Thyroid gland (tissue), 4 donors: ENCODE data around the gene SAT2. TPM values are rescaled to one million over a fixed set of nuclear protein-coding genes. Genes with fewer than 3 reads are reported as not detected.

Source experiments
- DNase-seq, 2 donors: peaks; one replicate each; pipeline ENCODE4 v3.0.0-alpha.2; 2019
- H3K27ac ChIP-seq, 3 donors: fragments of 200-600 bp; sonication (generic); 1 replicate in 2 of 3; 2 replicates in 1 of 3; pipeline ENCODE4 v1.5.1; 2016 to 2019; ENCODE audit warnings: mild to moderate bottlenecking in 1 of 3, moderate library complexity in 1 of 3
- H3K27me3 ChIP-seq: fragments of 200-600 bp; sonication (generic); one replicate; pipeline ENCODE4 v1.5.1; 2019
- H3K36me3 ChIP-seq, 2 donors: fragments of 200-600 bp; sonication (generic); one replicate each; pipeline ENCODE4 v1.5.1; 2016 to 2019
- H3K4me1 ChIP-seq, 2 donors: fragments of 200-600 bp; sonication (generic); one replicate each; pipeline ENCODE4 v1.5.1; 2017 to 2019
- H3K4me3 ChIP-seq, 3 donors: fragments of 200-600 bp; sonication (generic); replicated peaks in 1 of 3; 1 replicate in 2 of 3; 2 replicates in 1 of 3; pipeline ENCODE4 v1.5.1; 2016; ENCODE audit warnings: mild to moderate bottlenecking in 1 of 3
- H3K9me3 ChIP-seq: fragments of 200-600 bp; sonication (generic); one replicate; pipeline ENCODE4 v1.5.1; 2017
- CTCF ChIP-seq, 6 experiments: fragments of 200-600 bp in 3 of 6; fragments of 450-650 bp in 3 of 6; sonication (generic) in 3 of 6; IDR thresholded peaks; one replicate each; pipeline ENCODE4 v1.5.1; 2016 to 2019; ENCODE audit warnings: antibody characterized with exemption in 6 of 6, mild to moderate bottlenecking in 2 of 6, inconsistent platforms in 1 of 6, moderate library complexity in 1 of 6
- POLR2A ChIP-seq, 2 donors: fragments of 450-650 bp; IDR thresholded peaks; one replicate each; pipeline ENCODE4 v1.6.1; 2017; ENCODE audit warnings: antibody characterized with exemption in 2 of 2, mild to moderate bottlenecking in 2 of 2, moderate library complexity in 1 of 2
- WGBS, 2 donors: methylation state at CpG; one replicate each; pipeline ENCODE4 v1.1.5; 2017; 5-methylcytosine and 5-hydroxymethylcytosine counted together
- intact Hi-C: fragments of 100-400 bp; cut with DNase I; formaldehyde crosslinking; loops from one replicate; pipeline ENCODE4 v1.15.1; 2023
- total RNA-seq, 4 donors: library from RNA; depleted of rRNA; stranded (reverse); fragments of >200 nt; gene quantifications; one replicate each; pipeline ENCODE4 v1.2.3, GENCODE V29; 2016

SAT2 gene
- total RNA-seq, 4 donors from 2014 or later, result 59.5 to 74.2 (median 61.9) TPM

GRCh38 chr17:7593296-7593695, 34.3 kb downstream of the SAT2 start:
- H3K9me3 ChIP-seq, result no peaks in the 10 kb centered on the region
- no peaks in the 10 kb centered on the region for H3K27me3 ChIP-seq
- no peak overlapping the region for H3K4me3 ChIP-seq
- no peak for TF ChIP-seq POLR2A (IDR thresholded peaks at IDR 0.05)
- no peak for TF ChIP-seq CTCF (IDR thresholded peaks at IDR 0.05)
- peaks cover 63 to 65% of the 10 kb centered on the region in 2 donors for H3K36me3 ChIP-seq
- H3K4me1 ChIP-seq, result peaks cover 10 to 14% of the 10 kb centered on the region in 2 donors
- no peak overlapping the region for H3K27ac ChIP-seq
- WGBS, 2 donors, result 87 to 89% methylated on average over 12 of the region's 12 CpGs
- intact Hi-C loops, result no loop called here
- DNase-seq, result no peak

- TF ChIP-seq POLR2A (IDR thresholded peaks at IDR 0.05) (no peak), CTCF (IDR thresholded peaks at IDR 0.05) (no peak)
- H3K27me3 ChIP-seq, result no peaks in the 10 kb centered on the region
- WGBS, 2 donors, result 93 to 96% methylated on average over 22 to 23 of the region's 23 CpGs
- H3K27ac ChIP-seq, result no peak overlapping the region
- peaks cover 60 to 64% of the 10 kb centered on the region in 2 donors for H3K36me3 ChIP-seq
- DNase-seq, result no peak
- H3K4me1 ChIP-seq, result peaks cover 10 to 14% of the 10 kb centered on the region in 2 donors
- no peaks in the 10 kb centered on the region for H3K9me3 ChIP-seq
- no peak overlapping the region for H3K4me3 ChIP-seq
- intact Hi-C loops, result no loop called here
These were observed 35.1 kb downstream of the SAT2 start for GRCh38 chr17:7592422-7593021.

GRCh38 chr17:7591596-7591995, 36.0 kb downstream of the SAT2 start:
- TF ChIP-seq CTCF (IDR thresholded peaks at IDR 0.05) (no peak), POLR2A (IDR thresholded peaks at IDR 0.05) (no peak)
- Histone ChIP-seq H3K27me3 (no peaks in the 10 kb centered on the region), H3K4me3 (no peak overlapping the region), H3K27ac (no peak overlapping the region), H3K4me1 (peaks cover 10 to 14% of the 10 kb centered on the region in 2 donors), H3K36me3 (peaks cover 54 to 62% of the 10 kb centered on the region in 2 donors), H3K9me3 (no peaks in the 10 kb centered on the region)
- intact Hi-C loops, result no loop called here
- no peak for DNase-seq
- 87 to 94% methylated on average over 5 of the region's 5 CpGs for WGBS, 2 donors

GRCh38 chr17:7590743-7591142, 36.9 kb downstream of the SAT2 start:
- WGBS, 2 donors, result 83 to 93% methylated on average over 2 to 4 of the region's 4 CpGs
- no peak for DNase-seq
- Histone ChIP-seq H3K27ac (no peak overlapping the region), H3K4me3 (no peak overlapping the region), H3K9me3 (no peaks in the 10 kb centered on the region), H3K36me3 (peaks cover 47 to 55% of the 10 kb centered on the region in 2 donors), H3K27me3 (no peaks in the 10 kb centered on the region), H3K4me1 (peaks cover 10 to 14% of the 10 kb centered on the region in 2 donors)
- no peak for TF ChIP-seq POLR2A (IDR thresholded peaks at IDR 0.05)
- TF ChIP-seq CTCF (IDR thresholded peaks at IDR 0.05), result no peak
- intact Hi-C loops, result no loop called here

- H3K9me3 ChIP-seq, result no peaks in the 10 kb centered on the region
- TF ChIP-seq POLR2A (IDR thresholded peaks at IDR 0.05) (no peak), CTCF (IDR thresholded peaks at IDR 0.05) (no peak)
- H3K4me1 ChIP-seq, result peaks cover 10 to 16% of the 10 kb centered on the region in 2 donors
- H3K27ac ChIP-seq, result peak within 1 kb of the TSS in 2 of 3 donors; percentile 56 to 70
- H3K36me3 ChIP-seq, result peaks cover 41 to 49% of the 10 kb centered on the region in 2 donors
- intact Hi-C loops, result no loop called here
- WGBS, 2 donors, result 69 to 83% methylated on average over 16 to 24 of the region's 24 CpGs
- H3K4me3 ChIP-seq, result peak within 1 kb of the TSS in 1 of 3 donors; percentile 19
- DNase-seq, result no peak
- H3K27me3 ChIP-seq, result no peaks in the 10 kb centered on the region
These were observed 37.5 kb downstream of the SAT2 start, which contains the start of gene SOX15 for GRCh38 chr17:7589891-7590691. SOX15 (minus strand) TSS chr17:7590094; CDS start chr17:7589676, 418 bp downstream.
